ENCODE data around the gene FLT3.

FLT3 gene

DNA sequence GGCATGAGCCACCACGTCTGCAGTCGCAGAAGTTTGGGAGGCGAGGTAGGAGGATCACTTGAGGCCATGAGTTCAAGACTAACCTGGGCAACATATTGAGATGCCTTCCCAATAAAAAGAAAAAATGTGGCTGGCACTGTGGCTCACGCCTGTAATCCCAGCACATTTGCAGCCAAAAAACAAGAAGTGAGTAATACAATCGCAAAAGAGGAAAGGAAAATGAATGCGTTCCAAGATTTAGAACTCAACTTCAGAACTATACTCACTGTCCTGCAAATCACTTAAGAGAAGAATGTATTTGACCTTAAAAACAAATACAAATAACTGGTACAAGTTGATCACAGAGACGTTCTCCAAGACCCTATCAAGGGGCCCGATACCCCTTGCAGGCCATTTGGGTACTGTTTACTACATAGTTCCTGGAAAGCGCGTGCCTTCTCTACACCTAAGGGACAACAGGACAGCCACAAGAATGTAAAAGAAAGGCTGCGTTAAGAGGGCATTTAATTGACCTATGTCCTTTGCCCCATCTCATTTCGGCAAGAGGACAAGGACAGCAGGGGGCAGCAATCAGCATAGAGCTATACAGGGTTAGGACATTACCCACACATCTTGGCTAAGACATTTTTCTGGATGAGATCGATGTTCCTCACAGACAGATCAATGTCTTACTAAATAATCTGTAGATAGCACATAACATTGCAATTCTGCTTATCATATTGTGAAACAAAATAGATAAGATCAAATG lies 41.3 kb downstream of the FLT3 start:
- H3F3A ChIP-seq (ENCODE audit: insufficient read depth, low read length) = no peaks in the 10 kb centered on the region
- no peak overlapping the region for H3K4me2 ChIP-seq (ENCODE audit: low read depth, low read length)
- H3K36me3 ChIP-seq (replicated peaks; ENCODE audit: insufficient read depth, low read length) = no peaks in the 10 kb centered on the region
- no peaks in the 10 kb centered on the region for H3K79me2 ChIP-seq (ENCODE audit: low read length)
- H3K9me2 ChIP-seq (replicated peaks; ENCODE audit: insufficient read depth, low read length) = no peaks in the 10 kb centered on the region
- no peaks in the 10 kb centered on the region for H4K20me1 ChIP-seq (ENCODE audit: insufficient read depth, low read length)
- TF ChIP-seq EZH2phosphoT487 (IDR thresholded peaks at IDR 0.05; ENCODE audit: low read length) = no peak
- TF ChIP-seq, protein P1, sequence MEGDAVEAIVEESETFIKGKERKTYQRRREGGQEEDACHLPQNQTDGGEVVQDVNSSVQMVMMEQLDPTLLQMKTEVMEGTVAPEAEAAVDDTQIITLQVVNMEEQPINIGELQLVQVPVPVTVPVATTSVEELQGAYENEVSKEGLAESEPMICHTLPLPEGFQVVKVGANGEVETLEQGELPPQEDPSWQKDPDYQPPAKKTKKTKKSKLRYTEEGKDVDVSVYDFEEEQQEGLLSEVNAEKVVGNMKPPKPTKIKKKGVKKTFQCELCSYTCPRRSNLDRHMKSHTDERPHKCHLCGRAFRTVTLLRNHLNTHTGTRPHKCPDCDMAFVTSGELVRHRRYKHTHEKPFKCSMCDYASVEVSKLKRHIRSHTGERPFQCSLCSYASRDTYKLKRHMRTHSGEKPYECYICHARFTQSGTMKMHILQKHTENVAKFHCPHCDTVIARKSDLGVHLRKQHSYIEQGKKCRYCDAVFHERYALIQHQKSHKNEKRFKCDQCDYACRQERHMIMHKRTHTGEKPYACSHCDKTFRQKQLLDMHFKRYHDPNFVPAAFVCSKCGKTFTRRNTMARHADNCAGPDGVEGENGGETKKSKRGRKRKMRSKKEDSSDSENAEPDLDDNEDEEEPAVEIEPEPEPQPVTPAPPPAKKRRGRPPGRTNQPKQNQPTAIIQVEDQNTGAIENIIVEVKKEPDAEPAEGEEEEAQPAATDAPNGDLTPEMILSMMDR (IDR thresholded peaks at IDR 0.05; ENCODE audit: low read length) = peak; percentile 36
- no peak for TF ChIP-seq EZH2 (optimal IDR thresholded peaks at IDR 0.05; ENCODE audit: low read depth, low read length)
- H3K9ac ChIP-seq (ENCODE audit: low read length) = no peak overlapping the region
- no peak overlapping the region for H2AFZ ChIP-seq (ENCODE audit: low read length)
- H3K9me3 ChIP-seq (replicated peaks; ENCODE audit: insufficient read depth, low read length) = no peaks in the 10 kb centered on the region
- peak; percentile 37 for DNase-seq
- no peak overlapping the region for H3K27ac ChIP-seq (ENCODE audit: low read length)
- no peaks in the 10 kb centered on the region for H3K4me1 ChIP-seq (ENCODE audit: low read length)
- no peak overlapping the region for H3K4me3 ChIP-seq (ENCODE audit: low read length)
- no peaks in the 10 kb centered on the region for H3K27me3 ChIP-seq (replicated peaks; ENCODE audit: insufficient read depth, low read length)

DNA sequence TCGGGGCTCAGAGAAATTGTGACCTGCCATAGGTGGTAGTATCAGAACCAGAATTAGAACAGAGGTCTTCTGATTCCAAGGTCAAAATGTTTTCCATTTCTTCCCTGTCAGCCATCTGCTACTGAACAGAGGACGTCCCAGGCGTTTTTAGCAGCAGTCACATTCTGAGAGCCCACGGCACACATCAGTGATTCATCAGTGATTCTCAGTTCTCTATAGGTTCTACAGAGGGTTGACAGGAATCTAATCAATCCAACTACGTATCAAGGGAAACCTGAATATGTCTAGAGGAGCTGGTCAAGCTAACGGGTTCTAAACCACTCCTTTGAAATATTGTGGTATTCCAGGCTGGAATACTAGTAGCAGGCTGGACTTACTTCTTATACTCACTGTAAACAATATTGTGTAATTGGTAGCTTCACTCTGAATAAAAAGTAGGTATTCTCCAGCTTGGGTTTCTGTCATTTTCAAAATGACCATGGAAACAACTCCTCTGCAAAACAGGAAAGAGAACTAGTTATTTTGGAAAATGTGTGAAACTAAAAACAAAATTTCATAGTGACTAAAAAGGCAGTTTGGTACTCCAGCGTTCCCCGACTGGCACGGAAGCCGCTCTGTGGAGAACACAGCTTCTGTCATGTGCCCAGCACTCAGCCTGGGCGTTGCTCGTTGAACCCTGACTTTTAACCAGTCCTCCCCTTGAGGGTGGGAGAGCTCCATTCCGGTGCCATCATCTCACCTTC lies 43.2 kb downstream of the FLT3 start:
- Histone ChIP-seq H3F3A (ENCODE audit: insufficient read depth, low read length) (no peaks in the 10 kb centered on the region), H3K4me3 (ENCODE audit: low read length) (no peak overlapping the region), H2AFZ (ENCODE audit: low read length) (no peak overlapping the region), H3K27me3 (replicated peaks; ENCODE audit: insufficient read depth, low read length) (no peaks in the 10 kb centered on the region), H3K79me2 (ENCODE audit: low read length) (no peaks in the 10 kb centered on the region), H3K4me2 (ENCODE audit: low read depth, low read length) (no peak overlapping the region), H3K9me3 (replicated peaks; ENCODE audit: insufficient read depth, low read length) (no peaks in the 10 kb centered on the region), H3K9ac (ENCODE audit: low read length) (no peak overlapping the region), H3K9me2 (replicated peaks; ENCODE audit: insufficient read depth, low read length) (no peaks in the 10 kb centered on the region), H3K4me1 (ENCODE audit: low read length) (no peaks in the 10 kb centered on the region), H3K27ac (ENCODE audit: low read length) (no peak overlapping the region), H3K36me3 (replicated peaks; ENCODE audit: insufficient read depth, low read length) (no peaks in the 10 kb centered on the region), H4K20me1 (ENCODE audit: insufficient read depth, low read length) (no peaks in the 10 kb centered on the region)
- TF ChIP-seq EZH2phosphoT487 (IDR thresholded peaks at IDR 0.05; ENCODE audit: low read length) (no peak), EZH2 (optimal IDR thresholded peaks at IDR 0.05; ENCODE audit: low read depth, low read length) (no peak)
- TF ChIP-seq, protein P1 (IDR thresholded peaks at IDR 0.05; ENCODE audit: low read length) = no peak
- DNase-seq = no peak

DNA sequence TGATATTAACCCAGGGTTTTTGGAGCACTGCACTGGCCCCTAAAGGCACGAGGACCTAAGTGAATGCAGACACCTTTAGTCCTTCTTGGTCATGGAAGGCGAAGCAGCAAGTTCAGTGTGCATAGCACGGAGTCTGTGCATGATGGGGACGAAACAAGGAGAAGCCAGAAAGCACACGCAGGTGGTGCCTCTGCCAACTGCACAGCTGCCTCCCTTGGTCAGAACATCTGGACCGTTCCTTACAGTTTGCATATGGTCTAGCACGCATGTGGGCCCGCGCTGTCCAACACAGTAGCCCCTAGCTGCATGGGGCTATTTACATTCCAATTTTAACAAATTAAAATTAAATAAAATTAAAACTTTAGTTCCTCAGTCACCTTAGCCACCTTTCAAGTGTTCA lies 44.0 kb downstream of the FLT3 start:
- Histone ChIP-seq H3K27me3 (replicated peaks; ENCODE audit: insufficient read depth, low read length) (no peaks in the 10 kb centered on the region), H3F3A (ENCODE audit: insufficient read depth, low read length) (no peaks in the 10 kb centered on the region), H4K20me1 (ENCODE audit: insufficient read depth, low read length) (no peaks in the 10 kb centered on the region), H3K9me2 (replicated peaks; ENCODE audit: insufficient read depth, low read length) (no peaks in the 10 kb centered on the region), H3K4me3 (ENCODE audit: low read length) (no peak overlapping the region), H3K4me1 (ENCODE audit: low read length) (no peaks in the 10 kb centered on the region), H3K9ac (ENCODE audit: low read length) (no peak overlapping the region), H3K27ac (ENCODE audit: low read length) (no peak overlapping the region), H3K36me3 (replicated peaks; ENCODE audit: insufficient read depth, low read length) (no peaks in the 10 kb centered on the region), H3K79me2 (ENCODE audit: low read length) (no peaks in the 10 kb centered on the region), H3K9me3 (replicated peaks; ENCODE audit: insufficient read depth, low read length) (no peaks in the 10 kb centered on the region), H3K4me2 (ENCODE audit: low read depth, low read length) (no peak overlapping the region), H2AFZ (ENCODE audit: low read length) (no peak overlapping the region)
- no peak for DNase-seq
- TF ChIP-seq EZH2 (optimal IDR thresholded peaks at IDR 0.05; ENCODE audit: low read depth, low read length) (no peak), EZH2phosphoT487 (IDR thresholded peaks at IDR 0.05; ENCODE audit: low read length) (no peak)
- TF ChIP-seq, protein P1 (IDR thresholded peaks at IDR 0.05; ENCODE audit: low read length) = no peak
